OCI-LY7 (cell line): ENCODE results near the gene SHISAL2A. TPM values are rescaled to one million over a fixed set of nuclear protein-coding genes. Genes with fewer than 3 reads are reported as not detected.

Source experiments
- BruUV-seq: library from RNA; stranded (reverse); fragments of 400-500 nt; replicated peaks from 2 replicates; lab custom pipeline; 2021; lab: Mats Ljungman, UMichigan
- CTCF ChIA-PET: fragments of 300-600 bp; sonication (Branson Sonifier 250); formaldehyde crosslinking; loops from one replicate; lab custom pipeline; 2022; ENCODE audit warnings: antibody characterized with exemption; ENCODE audit not compliant: unreplicated experiment; lab: Charles Lee
- POLR2A ChIA-PET: fragments of 300-600 bp; sonication (Branson Sonifier 250); formaldehyde crosslinking; loops from one replicate; lab custom pipeline; 2022; ENCODE audit warnings: antibody characterized with exemption; lab: Charles Lee
- DNase-seq: peaks from one replicate; pipeline ENCODE4 v3.0.0-alpha.2; 2015; ENCODE audit warnings: low spot score
- H2AFZ ChIP-seq: fragments of 200-600 bp; sonication (generic), shearing (Covaris generic); 2 replicates; pipeline ENCODE4 v1.6.1; 2014; ENCODE audit warnings: mild to moderate bottlenecking, antibody characterized with exemption, low read length, moderate library complexity
- H3K27ac ChIP-seq: fragments of 200-600 bp; sonication (generic); 2 replicates; pipeline ENCODE4 v1.5.1; 2014; ENCODE audit warnings: mixed run types, low read depth, mild to moderate bottlenecking, moderate library complexity, low read length, inconsistent platforms; ENCODE audit not compliant: poor library complexity, severe bottlenecking
- H3K36me3 ChIP-seq: fragments of 200-600 bp; sonication (generic); 2 replicates; pipeline ENCODE4 v1.6.1; 2014; ENCODE audit warnings: mild to moderate bottlenecking, antibody characterized with exemption, low read length, moderate library complexity, mixed read lengths; ENCODE audit not compliant: insufficient read depth
- H3K4me1 ChIP-seq: fragments of 200-600 bp; sonication (generic); 2 replicates; pipeline ENCODE4 v1.5.1; 2014; ENCODE audit warnings: mild to moderate bottlenecking, low read length; ENCODE audit not compliant: insufficient read depth, poor library complexity, severe bottlenecking
- H3K4me2 ChIP-seq: fragments of 200-600 bp; sonication (generic); 2 replicates; pipeline ENCODE4 v1.6.1; 2014; ENCODE audit warnings: mild to moderate bottlenecking, low read length
- H3K4me3 ChIP-seq: fragments of 200-600 bp; sonication (generic); 2 replicates; pipeline ENCODE4 v1.5.1; 2014; ENCODE audit warnings: mild to moderate bottlenecking, low read depth, low read length; ENCODE audit not compliant: poor library complexity, severe bottlenecking
- H3K79me2 ChIP-seq: fragments of 200-600 bp; sonication (generic); 2 replicates; pipeline ENCODE4 v1.6.1; 2016; ENCODE audit warnings: low read depth, mild to moderate bottlenecking, low read length, moderate library complexity, mixed read lengths; ENCODE audit not compliant: insufficient read depth
- H3K9me2 ChIP-seq: fragments of 200-600 bp; sonication (generic); 2 replicates; pipeline ENCODE4 v1.6.1; 2016; ENCODE audit warnings: mild to moderate bottlenecking, low read length, mixed read lengths; ENCODE audit not compliant: insufficient read depth
- H3K9me3 ChIP-seq: fragments of 200-600 bp; sonication (generic); 2 replicates; pipeline ENCODE4 v1.6.1; 2014; ENCODE audit warnings: mild to moderate bottlenecking, mixed run types, low read length, mixed read lengths
- H4K20me1 ChIP-seq: fragments of 200-600 bp; sonication (generic); 2 replicates; pipeline ENCODE4 v1.6.1; 2014; ENCODE audit warnings: mild to moderate bottlenecking, antibody characterized with exemption, low read length, moderate library complexity, mixed read lengths; ENCODE audit not compliant: insufficient read depth
- EZH2phosphoT487 ChIP-seq: fragments of 200-600 bp; sonication (generic); IDR thresholded peaks from 2 replicates; pipeline ENCODE4 v1.6.1; 2018; ENCODE audit warnings: low read depth, borderline replicate concordance, mild to moderate bottlenecking, mixed run types, antibody characterized with exemption, low read length, moderate library complexity, mixed read lengths
- intact Hi-C: fragments of 100-400 bp; cut with micrococcal nuclease; formaldehyde crosslinking; loops from one replicate; pipeline ENCODE4 v1.10.0; 2022; ENCODE audit not compliant: unreplicated experiment
- total RNA-seq, 2 experiments: library from RNA; depleted of rRNA in 1 of 2; stranded (reverse); fragments of >200 nt in 1 of 2; shearing (Covaris generic) in 1 of 2; gene quantifications; 2 replicates each; pipeline ENCODE4 v1.2.3, GENCODE V29; 2014 to 2022
- TF ChIP-seq, protein P1 (sequence below): fragments of 200-600 bp; sonication (generic); conservative IDR thresholded peaks from 2 replicates; pipeline ENCODE4 v1.5.1; 2014; ENCODE audit warnings: mild to moderate bottlenecking, antibody characterized with exemption, low read length, moderate library complexity, mixed read lengths

SHISAL2A gene
- total RNA-seq, 2 experiments from 2014 or later: 0.27 to 0.69 TPM

DNA sequence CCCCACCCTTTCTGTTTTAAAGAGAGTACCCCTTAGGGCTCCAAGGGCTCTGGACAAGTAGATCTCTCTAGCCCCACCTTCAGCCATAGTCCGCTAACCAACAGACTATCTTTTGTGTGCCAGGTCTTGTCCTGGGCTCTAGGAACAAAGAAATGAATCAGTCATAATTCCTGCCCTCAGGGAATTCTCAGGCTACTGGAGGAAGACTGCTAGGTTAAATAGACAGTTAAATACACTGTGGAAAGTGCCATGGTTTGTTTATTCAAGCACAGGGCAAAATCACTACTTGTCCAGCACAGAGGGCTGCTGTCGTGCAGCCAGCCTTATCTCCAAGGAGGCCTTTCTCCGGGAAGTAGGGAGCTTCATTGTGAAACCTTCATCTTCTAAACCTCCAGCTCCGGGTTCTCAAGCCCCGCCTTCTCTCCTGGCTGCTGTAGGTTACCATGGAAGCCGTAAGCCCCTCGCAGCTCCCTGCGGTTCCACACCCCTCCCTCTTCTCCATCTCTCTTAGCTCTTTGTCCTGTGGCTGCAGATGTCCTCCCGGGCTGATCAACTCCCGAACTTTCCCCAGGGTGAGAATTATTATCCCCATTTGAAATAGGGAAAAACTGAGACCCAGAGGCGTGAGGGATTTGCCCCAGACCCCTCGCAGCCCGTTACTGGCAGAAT, 29.8 kb downstream of the SHISAL2A start:
- no peaks in the 10 kb centered on the region for H3K4me1 ChIP-seq
- no peak overlapping the region for H3K27ac ChIP-seq
- no peaks in the 10 kb centered on the region for H3K9me3 ChIP-seq
- no peak overlapping the region for H3K4me2 ChIP-seq
- H4K20me1 ChIP-seq: no peaks in the 10 kb centered on the region
- ChIA-PET CTCF (no interaction called here), POLR2A (interaction anchor here (0.5 to 1.2 kb wide), 2 partner anchors 24 to 1177 kb away, joined by 3 to 4 read pairs; no protein-coding TSS in a partner anchor)
- no peaks in the 10 kb centered on the region for H3K79me2 ChIP-seq
- intact Hi-C loops: no loop called here
- no peak overlapping the region for H3K4me3 ChIP-seq
- no peaks in the 10 kb centered on the region for H3K9me2 ChIP-seq
- H3K36me3 ChIP-seq: no peaks in the 10 kb centered on the region
- no peak for TF ChIP-seq EZH2phosphoT487
- TF ChIP-seq, protein P1, sequence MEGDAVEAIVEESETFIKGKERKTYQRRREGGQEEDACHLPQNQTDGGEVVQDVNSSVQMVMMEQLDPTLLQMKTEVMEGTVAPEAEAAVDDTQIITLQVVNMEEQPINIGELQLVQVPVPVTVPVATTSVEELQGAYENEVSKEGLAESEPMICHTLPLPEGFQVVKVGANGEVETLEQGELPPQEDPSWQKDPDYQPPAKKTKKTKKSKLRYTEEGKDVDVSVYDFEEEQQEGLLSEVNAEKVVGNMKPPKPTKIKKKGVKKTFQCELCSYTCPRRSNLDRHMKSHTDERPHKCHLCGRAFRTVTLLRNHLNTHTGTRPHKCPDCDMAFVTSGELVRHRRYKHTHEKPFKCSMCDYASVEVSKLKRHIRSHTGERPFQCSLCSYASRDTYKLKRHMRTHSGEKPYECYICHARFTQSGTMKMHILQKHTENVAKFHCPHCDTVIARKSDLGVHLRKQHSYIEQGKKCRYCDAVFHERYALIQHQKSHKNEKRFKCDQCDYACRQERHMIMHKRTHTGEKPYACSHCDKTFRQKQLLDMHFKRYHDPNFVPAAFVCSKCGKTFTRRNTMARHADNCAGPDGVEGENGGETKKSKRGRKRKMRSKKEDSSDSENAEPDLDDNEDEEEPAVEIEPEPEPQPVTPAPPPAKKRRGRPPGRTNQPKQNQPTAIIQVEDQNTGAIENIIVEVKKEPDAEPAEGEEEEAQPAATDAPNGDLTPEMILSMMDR: no peak
- DNase-seq: no peak
- BruUV-seq: no TSS peak
- H2AFZ ChIP-seq: no peak overlapping the region

DNA sequence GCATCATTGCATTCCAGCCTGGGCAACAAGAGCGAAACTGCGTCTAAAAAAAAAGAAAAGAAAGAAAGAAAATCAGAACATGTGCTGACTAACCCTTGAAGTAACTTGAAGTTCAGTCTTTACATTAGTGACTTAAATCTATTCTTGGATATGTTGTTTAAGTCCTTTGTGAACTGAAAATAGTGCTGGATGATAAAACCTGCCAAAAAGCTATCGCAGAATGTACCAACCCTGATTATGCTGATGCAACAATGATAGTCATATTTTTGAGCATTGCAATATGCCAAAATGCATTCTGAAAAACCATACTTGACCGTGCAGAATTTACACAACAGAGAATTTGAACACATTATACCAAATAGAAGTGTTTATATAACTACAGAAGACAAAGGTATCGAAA, 30.7 kb downstream of the SHISAL2A start:
- DNase-seq: no peak
- Histone ChIP-seq H3K9me3 (no peaks in the 10 kb centered on the region), H3K4me3 (no peak overlapping the region), H3K79me2 (no peaks in the 10 kb centered on the region), H3K36me3 (no peaks in the 10 kb centered on the region), H3K4me1 (no peaks in the 10 kb centered on the region), H3K4me2 (no peak overlapping the region), H3K9me2 (no peaks in the 10 kb centered on the region), H4K20me1 (no peaks in the 10 kb centered on the region), H3K27ac (no peak overlapping the region), H2AFZ (no peak overlapping the region)
- POLR2A ChIA-PET: interaction anchor here (1.2 kb wide), 1 partner anchor 25 kb away, joined by 3 read pairs; no protein-coding TSS in a partner anchor
- intact Hi-C loops: no loop called here
- CTCF ChIA-PET: no interaction called here
- BruUV-seq: no TSS peak
- TF ChIP-seq, protein P1: no peak
- TF ChIP-seq EZH2phosphoT487: no peak
